SK-N-SH (cell line): Measurements from ENCODE around the gene TMEM192.

Experiments
- CTCF ChIP-seq: fragments of 200-600 bp; sonication (generic); IDR thresholded peaks from 2 replicates; pipeline ENCODE4 v1.6.1; 2017; ENCODE audit warnings: antibody characterized with exemption, mild to moderate bottlenecking, moderate library complexity
- EZH2phosphoT487 ChIP-seq: fragments of 200-600 bp; sonication (generic); IDR thresholded peaks from 2 replicates; pipeline ENCODE4 v1.6.1; 2017; ENCODE audit warnings: low read depth, mixed run types, mild to moderate bottlenecking, antibody characterized with exemption, moderate library complexity, borderline replicate concordance
- GABPA ChIP-seq: IDR thresholded peaks from 2 replicates; pipeline ENCODE4 v1.4.0; 2012; ENCODE audit warnings: low read depth, mild to moderate bottlenecking
- PBX3 ChIP-seq: IDR thresholded peaks from 2 replicates; pipeline ENCODE4; 2012
- POLR2AphosphoS5 ChIP-seq: IDR thresholded peaks from 2 replicates; pipeline ENCODE4 v1.6.1; 2012; ENCODE audit warnings: low read depth, low read length
- RCOR1 ChIP-seq: fragments of 150-350 bp; IDR thresholded peaks from 2 replicates; pipeline ENCODE4 v1.6.1; 2017; ENCODE audit warnings: antibody characterized with exemption, low read length
- SIN3A ChIP-seq: IDR thresholded peaks from 2 replicates; pipeline ENCODE4 v1.6.1; 2012; ENCODE audit warnings: low read depth, mild to moderate bottlenecking, low read length, moderate library complexity, borderline replicate concordance
- SMC3 ChIP-seq: IDR thresholded peaks from 2 replicates; pipeline ENCODE4 v1.6.1; 2012; ENCODE audit warnings: low read depth, low read length, improper control_type of control experiment
- TAF1 ChIP-seq: IDR thresholded peaks from 2 replicates; pipeline ENCODE4 v1.6.1; 2012; ENCODE audit warnings: low read depth, mild to moderate bottlenecking, low read length, moderate library complexity, borderline replicate concordance
- TCF12 ChIP-seq: IDR thresholded peaks from 2 replicates; pipeline ENCODE4 v1.4.0; 2012

GRCh38 chr4:165136529-165136928, 23.9 kb upstream of the TMEM192 start:
- TF ChIP-seq PBX3 (no peak), CTCF (no peak), GABPA (no peak), POLR2AphosphoS5 (no peak), RCOR1 (no peak), SIN3A (no peak), TAF1 (no peak), TCF12 (no peak), SMC3 (no peak), EZH2phosphoT487 (no peak)
